OCI-LY1 (cell line): Measurements from ENCODE around the gene MRTFA.

Experiments used
- CTCF ChIP-seq: fragments of 200-600 bp; sonication (generic), shearing (Covaris generic); IDR thresholded peaks from 2 replicates; pipeline ENCODE4 v1.5.1; 2017; ENCODE audit warnings: mild to moderate bottlenecking, antibody characterized with exemption, low read length, moderate library complexity, mixed read lengths
- EZH2 ChIP-seq: fragments of 200-600 bp; sonication (generic), shearing (Covaris generic); IDR thresholded peaks from 2 replicates; pipeline ENCODE4 v1.8.0; 2017; ENCODE audit warnings: borderline replicate concordance, mixed run types, mild to moderate bottlenecking, antibody characterized with exemption, low read length, moderate library complexity, mixed read lengths

DNA sequence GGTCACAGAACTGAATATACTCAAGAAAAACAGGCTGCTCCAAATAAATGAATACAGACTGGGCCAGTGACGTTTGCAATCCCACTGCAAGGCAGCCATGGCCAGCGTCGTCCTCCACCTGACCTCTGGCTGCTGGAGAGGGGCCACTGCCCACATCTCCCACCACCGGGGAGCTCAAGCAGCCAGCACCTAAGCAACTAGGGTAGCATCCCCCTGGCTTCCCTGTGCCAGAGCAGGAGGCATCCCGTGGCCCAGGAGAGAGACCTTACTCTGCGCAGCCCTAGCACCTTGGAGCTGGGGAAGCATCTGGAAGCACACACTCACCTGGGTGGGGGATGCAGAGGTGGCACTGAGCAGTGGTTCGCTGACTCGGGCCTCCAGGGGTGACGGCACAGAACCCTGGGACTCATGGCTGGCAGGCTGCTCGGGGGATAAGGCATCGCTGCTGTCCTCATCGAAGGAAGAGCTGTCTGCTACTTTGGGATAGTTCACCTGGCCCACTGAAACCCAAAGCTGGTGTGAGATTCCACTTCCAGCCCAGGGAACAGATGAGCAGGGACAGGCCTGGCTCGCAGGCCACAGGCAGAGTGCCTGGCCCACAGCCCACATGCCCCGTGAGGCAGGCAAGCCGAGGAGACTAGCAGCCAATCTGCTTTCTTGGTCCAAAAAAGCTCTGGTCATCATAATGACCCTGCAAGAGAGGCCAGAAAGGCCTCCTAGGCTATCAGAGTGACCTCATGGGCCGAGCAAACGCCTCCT is 212.5 kb downstream of the MRTFA start:
- no peak for TF ChIP-seq CTCF
- no peak for TF ChIP-seq EZH2
